Mesenchymal stem cell (in vitro differentiated cells and primary cell): ENCODE results near the gene CDK5RAP3.
"Not testable (repeated sequence)": the region's sequence is repeated elsewhere in the genome, so short reads cannot be mapped to it uniquely, and the experiment has no call there.

Source experiments
- DNase-seq: peaks from one replicate; pipeline ENCODE4 v3.0.0-alpha.2; 2013
- H2AFZ ChIP-seq: one replicate; pipeline ENCODE4 v1.6.1; 2013; ENCODE audit warnings: low read depth, mild to moderate bottlenecking, control low read depth, inconsistent platforms, low read length, moderate library complexity
- H2AK5ac ChIP-seq: 2 replicates; pipeline ENCODE4 v1.6.1; 2013; ENCODE audit warnings: low read length, moderate library complexity, mild to moderate bottlenecking, inconsistent platforms; ENCODE audit not compliant: severe bottlenecking
- H2BK120ac ChIP-seq: one replicate; pipeline ENCODE4 v1.6.1; 2013; ENCODE audit warnings: low read depth, mild to moderate bottlenecking, inconsistent platforms, low read length, moderate library complexity
- H2BK12ac ChIP-seq, 2 experiments: one replicate each; pipeline ENCODE4 v1.6.1; 2013; ENCODE audit warnings: inconsistent platforms in 2 of 2, low read length in 2 of 2, mild to moderate bottlenecking in 2 of 2, moderate library complexity in 2 of 2, control low read depth in 1 of 2
- H2BK15ac ChIP-seq: one replicate; pipeline ENCODE4 v1.6.1; 2013; ENCODE audit warnings: mild to moderate bottlenecking, low read depth, inconsistent platforms; ENCODE audit not compliant: poor library complexity, severe bottlenecking
- H2BK5ac ChIP-seq: 2 replicates; pipeline ENCODE4 v1.6.1; 2013; ENCODE audit warnings: low read depth, mild to moderate bottlenecking, low read length, control low read depth, inconsistent platforms; ENCODE audit not compliant: poor library complexity, severe bottlenecking
- H3K14ac ChIP-seq, 2 experiments: one replicate each; pipeline ENCODE4 v1.6.1; 2013; ENCODE audit warnings: inconsistent platforms in 2 of 2, low read length in 2 of 2, control low read depth in 1 of 2, mild to moderate bottlenecking in 1 of 2, moderate library complexity in 1 of 2
- H3K18ac ChIP-seq, 2 experiments: one replicate each; pipeline ENCODE4 v1.6.1; 2013; ENCODE audit warnings: inconsistent platforms in 2 of 2, low read length in 2 of 2, control low read depth in 1 of 2, low read depth in 1 of 2, mild to moderate bottlenecking in 1 of 2
- H3K23ac ChIP-seq, 2 experiments: one replicate each; pipeline ENCODE4 v1.6.1; 2013; ENCODE audit warnings: inconsistent platforms in 2 of 2, low read length in 2 of 2, mild to moderate bottlenecking in 2 of 2, moderate library complexity in 2 of 2, control low read depth in 1 of 2
- H3K27ac ChIP-seq: 2 replicates; pipeline ENCODE4 v1.5.1; 2013; ENCODE audit warnings: mild to moderate bottlenecking, moderate library complexity, low read length, control low read depth, inconsistent platforms; ENCODE audit not compliant: poor library complexity, severe bottlenecking
- H3K27me3 ChIP-seq, 2 experiments: 2 replicates each; pipeline versions ENCODE4 v1.6.1 to v1.7.0; 2013; ENCODE audit warnings: low read length in 2 of 2, mild to moderate bottlenecking in 2 of 2, moderate library complexity in 2 of 2, control low read depth in 1 of 2, inconsistent platforms in 1 of 2; ENCODE audit not compliant: control insufficient read depth in 1 of 2, insufficient read depth in 1 of 2
- H3K36me3 ChIP-seq, 2 experiments: 2 replicates each; pipeline versions ENCODE4 v1.6.1 to v1.7.0; 2013; ENCODE audit warnings: low read length in 2 of 2, control low read depth in 1 of 2, inconsistent platforms in 1 of 2, low read depth in 1 of 2, mild to moderate bottlenecking in 1 of 2; ENCODE audit not compliant: insufficient read depth in 2 of 2, control insufficient read depth in 1 of 2
- H3K4ac ChIP-seq, 2 experiments: one replicate each; pipeline ENCODE4 v1.6.1; 2013; ENCODE audit warnings: inconsistent platforms in 2 of 2, low read length in 2 of 2, mild to moderate bottlenecking in 2 of 2, moderate library complexity in 2 of 2, control low read depth in 1 of 2, low read depth in 1 of 2
- H3K4me1 ChIP-seq: 2 replicates; pipeline ENCODE4 v1.6.1; 2013; ENCODE audit warnings: low read depth, low read length, control low read depth; ENCODE audit not compliant: control insufficient read depth, insufficient read depth
- H3K4me2 ChIP-seq: 2 replicates; pipeline ENCODE4 v1.6.1; 2013; ENCODE audit warnings: low read length, mild to moderate bottlenecking, inconsistent platforms; ENCODE audit not compliant: poor library complexity, severe bottlenecking
- H3K4me3 ChIP-seq, 2 experiments: 2 replicates each; pipeline versions ENCODE4 v1.5.1 to v1.7.0; 2013; ENCODE audit warnings: low read length in 2 of 2, mild to moderate bottlenecking in 2 of 2, control low read depth in 1 of 2, low read depth in 1 of 2; ENCODE audit not compliant: insufficient read depth in 1 of 2
- H3K79me1 ChIP-seq: replicated peaks from 2 replicates; pipeline ENCODE4 v1.6.1; 2013; ENCODE audit warnings: mild to moderate bottlenecking, control low read depth, low read length, inconsistent platforms; ENCODE audit not compliant: poor library complexity, severe bottlenecking
- H3K9ac ChIP-seq: 2 replicates; pipeline ENCODE4 v1.7.0; 2013; ENCODE audit warnings: mild to moderate bottlenecking, low read length, moderate library complexity
- H3K9me3 ChIP-seq: 2 replicates; pipeline ENCODE4 v1.7.0; 2013; ENCODE audit warnings: mild to moderate bottlenecking, low read length; ENCODE audit not compliant: control insufficient read depth
- H4K8ac ChIP-seq: one replicate; pipeline ENCODE4 v1.6.1; 2013; ENCODE audit warnings: inconsistent platforms, mild to moderate bottlenecking, low read length, moderate library complexity
- H4K91ac ChIP-seq: one replicate; pipeline ENCODE4 v1.6.1; 2013; ENCODE audit warnings: mild to moderate bottlenecking, low read length, inconsistent platforms
- WGBS: methylation state at CpG from one replicate; pipeline ENCODE4 v1.1.7; 2013; ENCODE audit warnings: mixed read lengths; 5-methylcytosine and 5-hydroxymethylcytosine counted together

The CDK5RAP3 gene

GRCh38 chr17:47988445-47988844 is 17.5 kb downstream of the CDK5RAP3 start:
- H4K91ac ChIP-seq, H3K9me3 ChIP-seq, H3K36me3 ChIP-seq, H3K27me3 ChIP-seq, H3K4me2 ChIP-seq, H2AFZ ChIP-seq, H3K18ac ChIP-seq, H3K27ac ChIP-seq, H4K8ac ChIP-seq, H2BK5ac ChIP-seq, H3K79me1 ChIP-seq, H2BK120ac ChIP-seq, H3K4me3 ChIP-seq, H3K14ac ChIP-seq, H2BK15ac ChIP-seq, DNase-seq, H3K9ac ChIP-seq, H3K23ac ChIP-seq, H2BK12ac ChIP-seq, H3K4ac ChIP-seq: not testable (repeated sequence)
- 100% methylated on average over 1 of the region's 1 CpG for WGBS
- H3K4me1 ChIP-seq = peaks cover 18% of the 10 kb centered on the region
- peak overlapping the region; percentile 38 for H2AK5ac ChIP-seq

- DNase-seq = no peak
These were observed 18.2 kb downstream of the CDK5RAP3 start for GRCh38 chr17:47989159-47989558.

GRCh38 chr17:47989700-47990099 is 18.8 kb downstream of the CDK5RAP3 start:
- Histone ChIP-seq H3K9ac (no peak overlapping the region), H3K4me1 (peaks cover 18% of the 10 kb centered on the region)
- no CpG with 5 or more reads among the region's 1 CpG for WGBS

More at GRCh38 chr17:47989159-47989558, 18.2 kb downstream of the CDK5RAP3 start:
- Histone ChIP-seq H4K91ac (no peak overlapping the region), H2BK120ac (no peak overlapping the region), H2BK15ac (no peak overlapping the region), H2AFZ (no peak overlapping the region), H2BK5ac (no peak overlapping the region), H3K79me1 (no peaks in the 10 kb centered on the region), H3K27ac (no peak overlapping the region), H3K27me3 (peaks cover 0 to 1% of the 10 kb centered on the region in 2 experiments), H3K36me3 (peaks cover 0 to 1% of the 10 kb centered on the region in 2 experiments), H3K14ac (no peak overlapping the region), H3K4ac (no peak overlapping the region), H2BK12ac (no peak overlapping the region), H3K4me3 (no peak overlapping the region), H3K9me3 (no peaks in the 10 kb centered on the region), H3K18ac (no peak overlapping the region), H2AK5ac (no peak overlapping the region), H3K23ac (no peak overlapping the region), H3K4me2 (no peak overlapping the region), H4K8ac (peak overlapping the region; percentile 29), H3K9ac (no peak overlapping the region), H3K4me1 (peaks cover 18% of the 10 kb centered on the region)
- 87% methylated on average over 10 of the region's 10 CpGs for WGBS

GRCh38 chr17:47990962-47991731 is 20.2 kb downstream of the CDK5RAP3 start:
- H3K14ac ChIP-seq = no peak overlapping the region

More at GRCh38 chr17:47989700-47990099, 18.8 kb downstream of the CDK5RAP3 start:
- Histone ChIP-seq H2BK12ac (no peak overlapping the region), H3K23ac (no peak overlapping the region), H4K91ac (no peak overlapping the region), H3K27me3 (peaks cover 0 to 6% of the 10 kb centered on the region in 2 experiments), H3K79me1 (no peaks in the 10 kb centered on the region), H3K4me3 (no peak overlapping the region), H3K27ac (no peak overlapping the region), H2AK5ac (no peak overlapping the region), H4K8ac (no peak overlapping the region), H3K36me3 (no peaks in the 10 kb centered on the region), H3K4ac (no peak overlapping the region), H2BK120ac (no peak overlapping the region), H3K14ac (no peak overlapping the region), H2BK5ac (no peak overlapping the region), H2AFZ (no peak overlapping the region), H2BK15ac (no peak overlapping the region), H3K9me3 (no peaks in the 10 kb centered on the region), H3K4me2 (no peak overlapping the region), H3K18ac (no peak overlapping the region)
- DNase-seq = no peak

More at GRCh38 chr17:47990962-47991731, 20.2 kb downstream of the CDK5RAP3 start:
- Histone ChIP-seq H4K91ac (peak overlapping the region; percentile 71), H3K4me3 (no peak overlapping the region), H2BK12ac (peak overlapping the region in 1 of 2 experiments; percentile 37), H2BK15ac (peak overlapping the region; percentile 26), H3K4ac (peak overlapping the region in 1 of 2 experiments; percentile 24), H2AFZ (no peak overlapping the region), H2BK120ac (no peak overlapping the region), H3K27me3 (peaks cover 0 to 17% of the 10 kb centered on the region in 2 experiments), H3K9me3 (no peaks in the 10 kb centered on the region), H3K79me1 (no peaks in the 10 kb centered on the region), H4K8ac (peak overlapping the region; percentile 90), H2BK5ac (no peak overlapping the region), H3K4me1 (peaks cover 23% of the 10 kb centered on the region), H2AK5ac (no peak overlapping the region), H3K27ac (no peak overlapping the region), H3K23ac (no peak overlapping the region), H3K9ac (no peak overlapping the region), H3K4me2 (no peak overlapping the region), H3K18ac (peak overlapping the region in 1 of 2 experiments; percentile 42), H3K36me3 (no peaks in the 10 kb centered on the region)
- DNase-seq = peak; percentile 56
- 36% methylated on average over 13 of the region's 14 CpGs for WGBS
